Measurements from ENCODE around the gene RBBP7.

GRCh38 chrX:16874458-16875095 is 4.4 kb upstream of the RBBP7 start:
- TF ChIP-seq, protein P1, sequence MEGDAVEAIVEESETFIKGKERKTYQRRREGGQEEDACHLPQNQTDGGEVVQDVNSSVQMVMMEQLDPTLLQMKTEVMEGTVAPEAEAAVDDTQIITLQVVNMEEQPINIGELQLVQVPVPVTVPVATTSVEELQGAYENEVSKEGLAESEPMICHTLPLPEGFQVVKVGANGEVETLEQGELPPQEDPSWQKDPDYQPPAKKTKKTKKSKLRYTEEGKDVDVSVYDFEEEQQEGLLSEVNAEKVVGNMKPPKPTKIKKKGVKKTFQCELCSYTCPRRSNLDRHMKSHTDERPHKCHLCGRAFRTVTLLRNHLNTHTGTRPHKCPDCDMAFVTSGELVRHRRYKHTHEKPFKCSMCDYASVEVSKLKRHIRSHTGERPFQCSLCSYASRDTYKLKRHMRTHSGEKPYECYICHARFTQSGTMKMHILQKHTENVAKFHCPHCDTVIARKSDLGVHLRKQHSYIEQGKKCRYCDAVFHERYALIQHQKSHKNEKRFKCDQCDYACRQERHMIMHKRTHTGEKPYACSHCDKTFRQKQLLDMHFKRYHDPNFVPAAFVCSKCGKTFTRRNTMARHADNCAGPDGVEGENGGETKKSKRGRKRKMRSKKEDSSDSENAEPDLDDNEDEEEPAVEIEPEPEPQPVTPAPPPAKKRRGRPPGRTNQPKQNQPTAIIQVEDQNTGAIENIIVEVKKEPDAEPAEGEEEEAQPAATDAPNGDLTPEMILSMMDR (conservative IDR thresholded peaks at IDR 0.05 in 1 of 2, IDR thresholded peaks at IDR 0.05 in 1 of 2; ENCODE audit: low read depth in 1 of 2, low read length in 2 of 2) = no peak
- TF ChIP-seq EZH2 (IDR thresholded peaks at IDR 0.05; ENCODE audit: low read length, missing control alignments) = no peak

All from fibroblast of lung (primary cell).